HCT116 (cell line): ENCODE measurements around the gene PWWP3B. TPM values are rescaled to one million over a fixed set of nuclear protein-coding genes. Genes with fewer than 3 reads are reported as not detected.

ENCODE experiments used
- ATAC-seq: fragments of 200-7000 bp; cut with Tn5 transposase; 2 replicates; pipeline ENCODE4 v1.9.1; 2020; ENCODE audit warnings: mild to moderate bottlenecking, moderate library complexity
- BruUV-seq: library from RNA; stranded (reverse); fragments of 400-500 nt; replicated peaks from 2 replicates; lab custom pipeline; 2021; lab: Mats Ljungman, UMichigan
- CTCF ChIA-PET: fragments of 300-600 bp; sonication (Branson Sonifier 250); formaldehyde crosslinking; loops from one replicate; lab custom pipeline; 2021; ENCODE audit warnings: antibody characterized with exemption; lab: Charles Lee
- POLR2A ChIA-PET: fragments of 300-600, 350-600 bp; sonication (Branson Sonifier 250); formaldehyde crosslinking; loops from one replicate; lab custom pipeline; 2021; ENCODE audit warnings: antibody characterized with exemption; lab: Charles Lee
- RAD21 ChIA-PET, 2 experiments: fragments of 300-600 bp; sonication (Branson Sonifier 250); formaldehyde crosslinking; loops; one replicate each; lab custom pipeline; 2023; ENCODE audit warnings: low total read pairs in 2 of 2; ENCODE audit not compliant: uncharacterized antibody in 2 of 2, unreplicated experiment in 2 of 2, low non-redundant PET in 1 of 2; lab: Charles Lee
- DNase-seq: peaks from one replicate; pipeline ENCODE4 v3.0.0-alpha.2; 2010; ENCODE audit warnings: low read depth, low spot score
- H2AFZ ChIP-seq: fragments of 200-600 bp; shearing (Covaris generic), sonication (generic); 2 replicates; pipeline ENCODE4 v1.6.1; 2017; ENCODE audit warnings: low read depth, mixed run types, mixed read lengths, antibody characterized with exemption, low read length; ENCODE audit not compliant: poor library complexity, severe bottlenecking
- H3K27ac ChIP-seq: 2 replicates; pipeline ENCODE4 v1.5.1; 2012; ENCODE audit warnings: low read depth, low read length
- H3K27me3 ChIP-seq: fragments of 200-600 bp; sonication (generic); 2 replicates; pipeline ENCODE4 v1.6.1; 2016; ENCODE audit warnings: mixed run types, low read length, mixed read lengths; ENCODE audit not compliant: insufficient read depth
- H3K36me3 ChIP-seq, 2 experiments: fragments of 200-500 bp in 1 of 2; fragments of 200-600 bp in 1 of 2; sonication (Bioruptor generic) in 1 of 2; sonication (generic) in 1 of 2; 2 replicates each; pipeline versions ENCODE4 v1.5.1 to v1.6.1; 2014 to 2016; ENCODE audit warnings: low read length in 2 of 2, inconsistent platforms in 1 of 2, mixed read lengths in 1 of 2, mixed run types in 1 of 2; ENCODE audit not compliant: insufficient read depth in 2 of 2, control insufficient read depth in 1 of 2
- H3K4me1 ChIP-seq, 2 experiments: fragments of 200-600 bp in 1 of 2; sonication (generic) in 1 of 2; 2 replicates each; pipeline versions ENCODE4 v1.5.1 to v1.6.1; 2012 to 2017; ENCODE audit warnings: low read length in 2 of 2, inconsistent platforms in 1 of 2, mild to moderate bottlenecking in 1 of 2, mixed read lengths in 1 of 2, mixed run types in 1 of 2, moderate library complexity in 1 of 2; ENCODE audit not compliant: insufficient read depth in 2 of 2, control insufficient read depth in 1 of 2
- H3K4me2 ChIP-seq: fragments of 200-600 bp; sonication (generic); 2 replicates; pipeline ENCODE4 v1.6.1; 2017; ENCODE audit warnings: mixed run types, low read length, mixed read lengths
- H3K4me3 ChIP-seq, 2 experiments: fragments of 200-600 bp in 1 of 2; sonication (generic) in 1 of 2; replicated peaks in 1 of 2; 2 replicates each; pipeline ENCODE4 v1.5.1; 2011 to 2016; ENCODE audit warnings: low read length in 2 of 2, control low read depth in 1 of 2, low read depth in 1 of 2, mild to moderate bottlenecking in 1 of 2, mixed read lengths in 1 of 2, mixed run types in 1 of 2
- H3K79me2 ChIP-seq: fragments of 200-600 bp; sonication (generic); 2 replicates; pipeline ENCODE4 v1.6.1; 2017; ENCODE audit warnings: mild to moderate bottlenecking, mixed run types, low read length, moderate library complexity, mixed read lengths; ENCODE audit not compliant: insufficient read depth
- H3K9ac ChIP-seq: fragments of 200-600 bp; sonication (generic); 2 replicates; pipeline ENCODE4 v1.6.1; 2016; ENCODE audit warnings: low read length, mixed read lengths
- H3K9me2 ChIP-seq: fragments of 200-600 bp; sonication (generic), shearing (Covaris generic); 2 replicates; pipeline ENCODE4 v1.6.1; 2017; ENCODE audit warnings: mixed run types, mild to moderate bottlenecking, moderate library complexity; ENCODE audit not compliant: insufficient read depth
- H3K9me3 ChIP-seq, 2 experiments: fragments of 200-500 bp in 1 of 2; fragments of 200-600 bp in 1 of 2; sonication (Bioruptor generic) in 1 of 2; sonication (generic) in 1 of 2; 2 replicates each; pipeline ENCODE4 v1.6.1; 2014 to 2017; ENCODE audit warnings: low read length in 2 of 2, mixed read lengths in 2 of 2, inconsistent platforms in 1 of 2, low read depth in 1 of 2, mild to moderate bottlenecking in 1 of 2, mixed run types in 1 of 2, moderate library complexity in 1 of 2; ENCODE audit not compliant: control insufficient read depth in 1 of 2, insufficient read depth in 1 of 2
- H4K20me1 ChIP-seq: fragments of 200-600 bp; sonication (generic), shearing (Covaris generic); 2 replicates; pipeline ENCODE4 v1.6.1; 2017; ENCODE audit warnings: mixed run types, mild to moderate bottlenecking, moderate library complexity; ENCODE audit not compliant: insufficient read depth
- CEBPB ChIP-seq: IDR thresholded peaks from 2 replicates; pipeline ENCODE4 v1.6.1; 2012; ENCODE audit warnings: low read depth
- EZH2phosphoT487 ChIP-seq: fragments of 200-600 bp; IDR thresholded peaks from 2 replicates; pipeline ENCODE4 v1.6.1; 2018; ENCODE audit warnings: antibody characterized with exemption, borderline replicate concordance
- SIN3A ChIP-seq: IDR thresholded peaks from 2 replicates; pipeline ENCODE4 v1.6.1; 2012; ENCODE audit warnings: low read depth
- SP1 ChIP-seq: IDR thresholded peaks from 2 replicates; pipeline ENCODE4 v1.6.1; 2012; ENCODE audit warnings: low read depth
- intact Hi-C: fragments of 100-400 bp; cut with micrococcal nuclease; formaldehyde crosslinking; loops from 2 replicates; pipeline ENCODE4 v1.10.0; 2022
- total RNA-seq: library from RNA; stranded (reverse); gene quantifications from one replicate; pipeline ENCODE4 v1.2.1, GENCODE V29; 2021; ENCODE audit not compliant: unreplicated experiment
- TF ChIP-seq, protein P1 (sequence below), 3 experiments: fragments of 200-600 bp in 1 of 3; sonication (generic) in 1 of 3; IDR thresholded peaks in 2 of 3; conservative IDR thresholded peaks in 1 of 3; 2 replicates each; pipeline ENCODE4 v1.5.1; 2012 to 2017; ENCODE audit warnings: low read depth in 2 of 3, low read length in 2 of 3, antibody characterized with exemption in 1 of 3, borderline replicate concordance in 1 of 3, control low read depth in 1 of 3, mild to moderate bottlenecking in 1 of 3, mixed read lengths in 1 of 3, mixed run types in 1 of 3, moderate library complexity in 1 of 3; ENCODE audit not compliant: insufficient read depth in 1 of 3
- TF ChIP-seq, protein P2 (sequence below): IDR thresholded peaks from 2 replicates; pipeline ENCODE4 v1.6.1; 2011; ENCODE audit warnings: mild to moderate bottlenecking, low read length, moderate library complexity; ENCODE audit not compliant: insufficient replicate concordance; ENCODE audit errors: extremely low read depth
- TF ChIP-seq, protein P3 (sequence below): IDR thresholded peaks from 2 replicates; pipeline ENCODE4 v1.6.1; 2012; ENCODE audit warnings: low read depth
- TF ChIP-seq, protein P4 (sequence below): IDR thresholded peaks from 2 replicates; pipeline ENCODE4 v1.6.1; 2012

PWWP3B gene
- total RNA-seq, 1 experiment from 2014 or later = 3.4 TPM

- no peaks in the 10 kb centered on the region for H4K20me1 ChIP-seq
- H3K4me3 ChIP-seq = no peak overlapping the region
- POLR2A ChIA-PET = no interaction called here
- RAD21 ChIA-PET = no interaction called here
- H3K27me3 ChIP-seq = no peaks in the 10 kb centered on the region
- H2AFZ ChIP-seq = no peak overlapping the region
- CTCF ChIA-PET = no interaction called here
- intact Hi-C loops = no loop called here
- H3K4me2 ChIP-seq = no peak overlapping the region
- H3K36me3 ChIP-seq = no peaks in the 10 kb centered on the region
- H3K27ac ChIP-seq = no peak overlapping the region
- ATAC-seq (no peak), DNase-seq (no peak)
- no peaks in the 10 kb centered on the region for H3K9me2 ChIP-seq
- BruUV-seq = no TSS peak
- no peaks in the 10 kb centered on the region for H3K79me2 ChIP-seq
- no peaks in the 10 kb centered on the region for H3K9me3 ChIP-seq
- peaks cover 7 to 9% of the 10 kb centered on the region in 2 experiments; a peak in 2 of 4 replicates for H3K4me1 ChIP-seq
- no peak for TF ChIP-seq SP1
- TF ChIP-seq, protein P1, sequence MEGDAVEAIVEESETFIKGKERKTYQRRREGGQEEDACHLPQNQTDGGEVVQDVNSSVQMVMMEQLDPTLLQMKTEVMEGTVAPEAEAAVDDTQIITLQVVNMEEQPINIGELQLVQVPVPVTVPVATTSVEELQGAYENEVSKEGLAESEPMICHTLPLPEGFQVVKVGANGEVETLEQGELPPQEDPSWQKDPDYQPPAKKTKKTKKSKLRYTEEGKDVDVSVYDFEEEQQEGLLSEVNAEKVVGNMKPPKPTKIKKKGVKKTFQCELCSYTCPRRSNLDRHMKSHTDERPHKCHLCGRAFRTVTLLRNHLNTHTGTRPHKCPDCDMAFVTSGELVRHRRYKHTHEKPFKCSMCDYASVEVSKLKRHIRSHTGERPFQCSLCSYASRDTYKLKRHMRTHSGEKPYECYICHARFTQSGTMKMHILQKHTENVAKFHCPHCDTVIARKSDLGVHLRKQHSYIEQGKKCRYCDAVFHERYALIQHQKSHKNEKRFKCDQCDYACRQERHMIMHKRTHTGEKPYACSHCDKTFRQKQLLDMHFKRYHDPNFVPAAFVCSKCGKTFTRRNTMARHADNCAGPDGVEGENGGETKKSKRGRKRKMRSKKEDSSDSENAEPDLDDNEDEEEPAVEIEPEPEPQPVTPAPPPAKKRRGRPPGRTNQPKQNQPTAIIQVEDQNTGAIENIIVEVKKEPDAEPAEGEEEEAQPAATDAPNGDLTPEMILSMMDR (IDR thresholded peaks at IDR 0.05 in 2 of 3, conservative IDR thresholded peaks at IDR 0.05 in 1 of 3; ENCODE audit: borderline replicate concordance in 1 of 3, insufficient read depth in 1 of 3, low read depth in 2 of 3, low read length in 2 of 3) = peak in 2 of 3 experiments; percentile 18 to 38; a peak in 3 of 6 replicates
- TF ChIP-seq, protein P2, sequence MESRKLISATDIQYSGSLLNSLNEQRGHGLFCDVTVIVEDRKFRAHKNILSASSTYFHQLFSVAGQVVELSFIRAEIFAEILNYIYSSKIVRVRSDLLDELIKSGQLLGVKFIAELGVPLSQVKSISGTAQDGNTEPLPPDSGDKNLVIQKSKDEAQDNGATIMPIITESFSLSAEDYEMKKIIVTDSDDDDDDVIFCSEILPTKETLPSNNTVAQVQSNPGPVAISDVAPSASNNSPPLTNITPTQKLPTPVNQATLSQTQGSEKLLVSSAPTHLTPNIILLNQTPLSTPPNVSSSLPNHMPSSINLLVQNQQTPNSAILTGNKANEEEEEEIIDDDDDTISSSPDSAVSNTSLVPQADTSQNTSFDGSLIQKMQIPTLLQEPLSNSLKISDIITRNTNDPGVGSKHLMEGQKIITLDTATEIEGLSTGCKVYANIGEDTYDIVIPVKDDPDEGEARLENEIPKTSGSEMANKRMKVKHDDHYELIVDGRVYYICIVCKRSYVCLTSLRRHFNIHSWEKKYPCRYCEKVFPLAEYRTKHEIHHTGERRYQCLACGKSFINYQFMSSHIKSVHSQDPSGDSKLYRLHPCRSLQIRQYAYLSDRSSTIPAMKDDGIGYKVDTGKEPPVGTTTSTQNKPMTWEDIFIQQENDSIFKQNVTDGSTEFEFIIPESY = no peak
- no peak overlapping the region for H3K9ac ChIP-seq
These were observed 35.2 kb downstream of the PWWP3B start for GRCh38 chrX:106203315-106203714.

DNA sequence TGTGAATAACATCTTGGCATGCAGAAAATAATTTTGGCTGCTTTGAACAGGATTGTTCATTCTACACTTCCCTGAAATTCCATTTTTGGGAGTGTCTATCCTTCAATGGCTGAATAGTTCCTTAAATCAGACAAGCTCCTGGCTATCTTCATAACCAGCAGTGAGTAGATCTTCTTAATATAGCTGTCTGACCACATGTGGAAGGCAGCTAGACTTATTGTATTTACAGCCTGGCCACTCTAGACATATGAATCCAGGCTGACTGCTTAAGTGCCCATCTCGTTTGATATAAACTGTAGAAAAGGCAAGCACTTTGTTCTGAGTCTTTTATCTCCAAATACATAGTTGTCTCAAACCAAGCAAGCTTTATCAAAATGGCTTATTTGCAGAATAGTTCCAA is 40.0 kb downstream of the PWWP3B start:
- Histone ChIP-seq H3K9me3 (no peaks in the 10 kb centered on the region), H3K27ac (no peak overlapping the region), H2AFZ (no peak overlapping the region), H3K4me3 (no peak overlapping the region), H3K27me3 (no peaks in the 10 kb centered on the region), H3K9me2 (no peaks in the 10 kb centered on the region), H3K4me2 (no peak overlapping the region), H4K20me1 (no peaks in the 10 kb centered on the region), H3K9ac (no peak overlapping the region), H3K79me2 (no peaks in the 10 kb centered on the region), H3K4me1 (no peaks in the 10 kb centered on the region), H3K36me3 (no peaks in the 10 kb centered on the region)
- intact Hi-C loops = no loop called here
- CTCF ChIA-PET = no interaction called here
- DNase-seq (no peak), ATAC-seq (no peak)
- RAD21 ChIA-PET = no interaction called here
- POLR2A ChIA-PET = no interaction called here
- BruUV-seq = no TSS peak
- TF ChIP-seq CEBPB = no peak
- TF ChIP-seq, protein P3, sequence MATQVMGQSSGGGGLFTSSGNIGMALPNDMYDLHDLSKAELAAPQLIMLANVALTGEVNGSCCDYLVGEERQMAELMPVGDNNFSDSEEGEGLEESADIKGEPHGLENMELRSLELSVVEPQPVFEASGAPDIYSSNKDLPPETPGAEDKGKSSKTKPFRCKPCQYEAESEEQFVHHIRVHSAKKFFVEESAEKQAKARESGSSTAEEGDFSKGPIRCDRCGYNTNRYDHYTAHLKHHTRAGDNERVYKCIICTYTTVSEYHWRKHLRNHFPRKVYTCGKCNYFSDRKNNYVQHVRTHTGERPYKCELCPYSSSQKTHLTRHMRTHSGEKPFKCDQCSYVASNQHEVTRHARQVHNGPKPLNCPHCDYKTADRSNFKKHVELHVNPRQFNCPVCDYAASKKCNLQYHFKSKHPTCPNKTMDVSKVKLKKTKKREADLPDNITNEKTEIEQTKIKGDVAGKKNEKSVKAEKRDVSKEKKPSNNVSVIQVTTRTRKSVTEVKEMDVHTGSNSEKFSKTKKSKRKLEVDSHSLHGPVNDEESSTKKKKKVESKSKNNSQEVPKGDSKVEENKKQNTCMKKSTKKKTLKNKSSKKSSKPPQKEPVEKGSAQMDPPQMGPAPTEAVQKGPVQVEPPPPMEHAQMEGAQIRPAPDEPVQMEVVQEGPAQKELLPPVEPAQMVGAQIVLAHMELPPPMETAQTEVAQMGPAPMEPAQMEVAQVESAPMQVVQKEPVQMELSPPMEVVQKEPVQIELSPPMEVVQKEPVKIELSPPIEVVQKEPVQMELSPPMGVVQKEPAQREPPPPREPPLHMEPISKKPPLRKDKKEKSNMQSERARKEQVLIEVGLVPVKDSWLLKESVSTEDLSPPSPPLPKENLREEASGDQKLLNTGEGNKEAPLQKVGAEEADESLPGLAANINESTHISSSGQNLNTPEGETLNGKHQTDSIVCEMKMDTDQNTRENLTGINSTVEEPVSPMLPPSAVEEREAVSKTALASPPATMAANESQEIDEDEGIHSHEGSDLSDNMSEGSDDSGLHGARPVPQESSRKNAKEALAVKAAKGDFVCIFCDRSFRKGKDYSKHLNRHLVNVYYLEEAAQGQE = no peak
- TF ChIP-seq, protein P1 (IDR thresholded peaks at IDR 0.05 in 2 of 3, conservative IDR thresholded peaks at IDR 0.05 in 1 of 3; ENCODE audit: borderline replicate concordance in 1 of 3, insufficient read depth in 1 of 3, low read depth in 2 of 3, low read length in 2 of 3) = no peak
- no peak for TF ChIP-seq SIN3A
- TF ChIP-seq, protein P4, sequence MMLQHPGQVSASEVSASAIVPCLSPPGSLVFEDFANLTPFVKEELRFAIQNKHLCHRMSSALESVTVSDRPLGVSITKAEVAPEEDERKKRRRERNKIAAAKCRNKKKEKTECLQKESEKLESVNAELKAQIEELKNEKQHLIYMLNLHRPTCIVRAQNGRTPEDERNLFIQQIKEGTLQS = no peak
- no peak for TF ChIP-seq EZH2phosphoT487
